ENCODE measurements around the gene MYO1D. TPM values are rescaled to one million over a fixed set of nuclear protein-coding genes. Genes with fewer than 3 reads are reported as not detected.

The MYO1D gene
- total and polyA plus RNA-seq, 8 donors, result 11.6 to 727 (median 73.4) TPM

GRCh38 chr17:32483451-32484019 lies 393.4 kb downstream of the MYO1D start:
- intact Hi-C loops (cut with DNase I; ENCODE audit: low total_unique reads), result no loop called here
- Histone ChIP-seq H3K36me3 (peaks cover 32 to 43% (median 42%) of the 10 kb centered on the region in 4 donors), H3K27me3 (no peaks in the 10 kb centered on the region), H3K27ac (peak overlapping the region; percentile 4 to 70 (median 49)), H3K4me3 (no peak overlapping the region), H3K9me3 (no peaks in the 10 kb centered on the region), H3K4me1 (peaks cover 21 to 45% (median 34%) of the 10 kb centered on the region in 4 donors)
- 12 to 23% (median 18%) methylated on average over 6 to 7 of the region's 7 CpGs for WGBS, 5 donors
- TF ChIP-seq POLR2A (IDR thresholded peaks at IDR 0.05) (no peak), POLR2AphosphoS5 (IDR thresholded peaks at IDR 0.05) (peak in 1 of 3 donors; percentile 33), EP300 (IDR thresholded peaks at IDR 0.05) (no peak)
- TF ChIP-seq, protein P1, sequence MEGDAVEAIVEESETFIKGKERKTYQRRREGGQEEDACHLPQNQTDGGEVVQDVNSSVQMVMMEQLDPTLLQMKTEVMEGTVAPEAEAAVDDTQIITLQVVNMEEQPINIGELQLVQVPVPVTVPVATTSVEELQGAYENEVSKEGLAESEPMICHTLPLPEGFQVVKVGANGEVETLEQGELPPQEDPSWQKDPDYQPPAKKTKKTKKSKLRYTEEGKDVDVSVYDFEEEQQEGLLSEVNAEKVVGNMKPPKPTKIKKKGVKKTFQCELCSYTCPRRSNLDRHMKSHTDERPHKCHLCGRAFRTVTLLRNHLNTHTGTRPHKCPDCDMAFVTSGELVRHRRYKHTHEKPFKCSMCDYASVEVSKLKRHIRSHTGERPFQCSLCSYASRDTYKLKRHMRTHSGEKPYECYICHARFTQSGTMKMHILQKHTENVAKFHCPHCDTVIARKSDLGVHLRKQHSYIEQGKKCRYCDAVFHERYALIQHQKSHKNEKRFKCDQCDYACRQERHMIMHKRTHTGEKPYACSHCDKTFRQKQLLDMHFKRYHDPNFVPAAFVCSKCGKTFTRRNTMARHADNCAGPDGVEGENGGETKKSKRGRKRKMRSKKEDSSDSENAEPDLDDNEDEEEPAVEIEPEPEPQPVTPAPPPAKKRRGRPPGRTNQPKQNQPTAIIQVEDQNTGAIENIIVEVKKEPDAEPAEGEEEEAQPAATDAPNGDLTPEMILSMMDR (IDR thresholded peaks at IDR 0.05), result peak in 5 of 7 experiments; percentile 35 to 67 (median 57)
- DNase-seq, result peak; percentile 42 to 90

DNA sequence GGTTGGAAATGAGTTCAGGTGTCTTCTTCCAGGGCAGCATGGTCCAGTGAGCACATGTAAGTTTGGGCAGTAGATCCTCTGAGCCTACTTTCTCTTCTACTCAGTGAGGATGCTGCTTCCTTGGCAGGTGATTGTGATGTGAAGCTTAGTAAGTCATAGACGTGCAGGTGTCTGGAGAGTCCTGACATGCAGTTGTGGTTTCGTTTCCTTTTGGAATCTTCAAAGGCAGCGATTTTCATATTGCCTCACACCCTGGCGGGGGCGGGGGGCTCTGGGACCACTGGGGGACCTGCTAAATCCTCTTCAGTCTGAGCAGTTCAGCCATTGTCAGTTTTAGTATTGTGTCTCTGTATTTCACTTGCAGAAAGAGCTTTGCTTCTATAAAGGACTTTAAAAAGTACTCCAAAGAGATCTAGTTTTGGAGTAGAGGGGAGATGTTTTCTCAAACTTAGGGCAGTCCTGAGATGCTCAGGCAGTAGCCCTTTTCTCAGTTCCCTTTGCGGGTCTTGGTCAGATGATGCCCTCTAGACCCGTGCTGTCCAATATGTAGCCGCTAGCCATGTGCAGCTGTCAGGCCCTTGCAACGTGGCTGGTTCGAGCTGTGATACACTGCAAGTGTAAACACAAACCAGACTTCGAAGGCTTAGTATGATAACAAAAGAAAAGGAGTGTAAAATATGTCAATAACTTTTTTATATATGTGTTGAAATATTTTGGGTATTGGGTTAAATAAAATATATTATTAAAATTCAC lies 394.2 kb downstream of the MYO1D start:
- no peaks in the 10 kb centered on the region for H3K9me3 ChIP-seq
- TF ChIP-seq, protein P1 (IDR thresholded peaks at IDR 0.05), result no peak
- TF ChIP-seq EP300 (IDR thresholded peaks at IDR 0.05) (no peak), POLR2AphosphoS5 (IDR thresholded peaks at IDR 0.05) (no peak), POLR2A (IDR thresholded peaks at IDR 0.05) (no peak)
- DNase-seq, result no peak
- no peak overlapping the region for H3K4me3 ChIP-seq
- intact Hi-C loops (cut with DNase I; ENCODE audit: low total_unique reads), result no loop called here
- peak overlapping the region in 4 of 5 donors; percentile 4 to 70 (median 38) for H3K27ac ChIP-seq
- peaks cover 19 to 39% (median 30%) of the 10 kb centered on the region in 4 donors for H3K4me1 ChIP-seq
- peaks cover 40 to 51% (median 50%) of the 10 kb centered on the region in 4 donors for H3K36me3 ChIP-seq
- no peaks in the 10 kb centered on the region for H3K27me3 ChIP-seq
- 54 to 59% (median 56%) methylated on average over 11 of the region's 11 CpGs for WGBS, 5 donors

- TF ChIP-seq EP300 (IDR thresholded peaks at IDR 0.05), result no peak
- TF ChIP-seq POLR2A (IDR thresholded peaks at IDR 0.05), result no peak
- no peak for TF ChIP-seq POLR2AphosphoS5 (IDR thresholded peaks at IDR 0.05)
- TF ChIP-seq, protein P1 (IDR thresholded peaks at IDR 0.05), result no peak
- Histone ChIP-seq H3K27me3 (no peaks in the 10 kb centered on the region), H3K4me3 (no peak overlapping the region), H3K27ac (no peak overlapping the region), H3K4me1 (peaks cover 15 to 33% (median 24%) of the 10 kb centered on the region in 4 donors), H3K36me3 (peaks cover 56 to 67% (median 65%) of the 10 kb centered on the region in 4 donors), H3K9me3 (no peaks in the 10 kb centered on the region)
- intact Hi-C loops (cut with DNase I; ENCODE audit: low total_unique reads), result no loop called here
- 82 to 90% (median 85%) methylated on average over 8 of the region's 8 CpGs for WGBS, 5 donors
- no peak for DNase-seq
Observed at GRCh38 chr17:32481193-32481592, 395.7 kb downstream of the MYO1D start.

- intact Hi-C loops (cut with DNase I; ENCODE audit: low total_unique reads), result no loop called here
- WGBS, 5 donors, result 83 to 93% (median 88%) methylated on average over 5 of the region's 5 CpGs
- H3K36me3 ChIP-seq, result peaks cover 74 to 87% (median 85%) of the 10 kb centered on the region in 4 donors
Observed at GRCh38 chr17:32479074-32479617, 397.8 kb downstream of the MYO1D start.

More at GRCh38 chr17:32479074-32479617, 397.8 kb downstream of the MYO1D start:
- no peak for DNase-seq
- no peak overlapping the region for H3K27ac ChIP-seq
- no peaks in the 10 kb centered on the region for H3K9me3 ChIP-seq
- H3K27me3 ChIP-seq, result no peaks in the 10 kb centered on the region
- H3K4me1 ChIP-seq, result peaks cover 8 to 17% (median 14%) of the 10 kb centered on the region in 4 donors
- no peak for TF ChIP-seq EP300 (IDR thresholded peaks at IDR 0.05)
- TF ChIP-seq, protein P1 (IDR thresholded peaks at IDR 0.05), result no peak
- TF ChIP-seq POLR2AphosphoS5 (IDR thresholded peaks at IDR 0.05), result no peak
- TF ChIP-seq POLR2A (IDR thresholded peaks at IDR 0.05), result no peak
- H3K4me3 ChIP-seq, result no peak overlapping the region
